GM13976 (cell line): ENCODE results near the gene CCDC83.

Source experiments
- DNase-seq: peaks from one replicate; pipeline ENCODE4 v3.0.0; 2012; ENCODE audit warnings: low spot score
- in situ Hi-C: fragments of 300-500 bp; cut with MboI; formaldehyde crosslinking; loops from one replicate; pipeline ENCODE4 v1.12.0; 2022; ENCODE audit warnings: low sequenced_read_pairs, mixed read lengths, inconsistent platforms; ENCODE audit not compliant: unreplicated experiment
- TF ChIP-seq, protein P1 (sequence below): IDR thresholded peaks from 2 replicates; pipeline ENCODE4 v1.5.1; 2012; ENCODE audit warnings: borderline replicate concordance, mild to moderate bottlenecking; ENCODE audit not compliant: insufficient read depth; ENCODE audit errors: extremely low read depth, missing control alignments, control extremely low read depth

CCDC83 gene

DNA sequence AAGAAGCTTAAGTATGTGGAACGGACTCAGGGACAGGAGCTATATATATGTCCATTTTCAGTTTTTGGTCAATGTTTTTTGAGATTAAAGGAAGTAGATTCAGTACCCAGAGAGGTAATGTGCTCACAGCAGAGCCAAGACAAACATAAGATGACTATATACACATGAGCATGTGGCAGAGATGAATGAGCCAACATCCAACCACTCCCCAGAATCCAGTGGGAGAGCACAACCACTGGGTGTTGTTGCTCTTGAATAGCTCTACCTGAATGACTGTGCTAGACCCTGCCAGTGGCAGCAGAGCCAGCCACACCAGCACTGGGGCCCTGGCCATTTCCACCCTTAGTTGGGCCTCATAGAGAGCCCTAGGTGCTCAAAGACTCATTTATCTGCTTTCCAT lies 33.5 kb upstream of the CCDC83 start:
- no peak for DNase-seq
- in situ Hi-C loops = no loop called here
- TF ChIP-seq, protein P1, sequence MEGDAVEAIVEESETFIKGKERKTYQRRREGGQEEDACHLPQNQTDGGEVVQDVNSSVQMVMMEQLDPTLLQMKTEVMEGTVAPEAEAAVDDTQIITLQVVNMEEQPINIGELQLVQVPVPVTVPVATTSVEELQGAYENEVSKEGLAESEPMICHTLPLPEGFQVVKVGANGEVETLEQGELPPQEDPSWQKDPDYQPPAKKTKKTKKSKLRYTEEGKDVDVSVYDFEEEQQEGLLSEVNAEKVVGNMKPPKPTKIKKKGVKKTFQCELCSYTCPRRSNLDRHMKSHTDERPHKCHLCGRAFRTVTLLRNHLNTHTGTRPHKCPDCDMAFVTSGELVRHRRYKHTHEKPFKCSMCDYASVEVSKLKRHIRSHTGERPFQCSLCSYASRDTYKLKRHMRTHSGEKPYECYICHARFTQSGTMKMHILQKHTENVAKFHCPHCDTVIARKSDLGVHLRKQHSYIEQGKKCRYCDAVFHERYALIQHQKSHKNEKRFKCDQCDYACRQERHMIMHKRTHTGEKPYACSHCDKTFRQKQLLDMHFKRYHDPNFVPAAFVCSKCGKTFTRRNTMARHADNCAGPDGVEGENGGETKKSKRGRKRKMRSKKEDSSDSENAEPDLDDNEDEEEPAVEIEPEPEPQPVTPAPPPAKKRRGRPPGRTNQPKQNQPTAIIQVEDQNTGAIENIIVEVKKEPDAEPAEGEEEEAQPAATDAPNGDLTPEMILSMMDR = no peak

DNA sequence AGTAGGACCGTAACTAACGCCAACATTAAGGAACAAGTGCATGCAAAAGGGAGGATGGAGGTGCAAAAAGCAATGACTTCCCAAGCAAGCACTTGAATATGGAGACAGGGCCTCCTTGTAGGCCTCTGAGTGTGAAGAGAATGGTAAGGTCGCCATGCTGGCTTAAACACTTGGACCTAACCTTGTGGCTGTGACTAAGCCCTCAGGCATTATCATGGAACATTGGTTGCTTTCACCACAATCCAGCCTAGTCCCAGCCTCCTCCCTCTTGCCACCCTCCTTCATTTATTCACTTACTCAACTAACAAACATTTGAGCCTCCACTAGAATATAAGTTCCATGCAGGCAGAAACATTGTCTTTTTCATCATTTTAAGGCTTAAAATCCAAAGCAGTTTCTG lies 32.4 kb upstream of the CCDC83 start:
- TF ChIP-seq, protein P1 = no peak
- no peak for DNase-seq
- in situ Hi-C loops = no loop called here

DNA sequence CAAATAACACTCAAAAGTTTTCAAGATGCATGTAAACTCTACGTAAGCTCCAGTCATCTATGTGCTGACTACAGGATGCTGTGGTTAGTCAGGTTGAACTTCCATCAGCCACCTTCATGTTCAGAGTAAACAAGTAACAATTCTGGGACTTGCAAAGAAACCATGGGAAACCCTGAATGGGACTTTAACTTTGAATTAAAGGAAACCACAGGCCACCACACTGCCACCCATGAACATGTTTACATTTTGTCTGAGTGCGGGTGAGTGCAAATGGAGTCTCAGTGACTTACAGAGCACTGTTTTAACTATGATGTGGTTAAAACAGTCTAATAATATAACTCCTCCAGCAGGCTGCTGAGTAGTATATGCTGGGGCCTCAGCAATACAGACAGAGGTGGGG lies 31.4 kb upstream of the CCDC83 start:
- in situ Hi-C loops = no loop called here
- TF ChIP-seq, protein P1 = no peak
- DNase-seq = no peak

DNA sequence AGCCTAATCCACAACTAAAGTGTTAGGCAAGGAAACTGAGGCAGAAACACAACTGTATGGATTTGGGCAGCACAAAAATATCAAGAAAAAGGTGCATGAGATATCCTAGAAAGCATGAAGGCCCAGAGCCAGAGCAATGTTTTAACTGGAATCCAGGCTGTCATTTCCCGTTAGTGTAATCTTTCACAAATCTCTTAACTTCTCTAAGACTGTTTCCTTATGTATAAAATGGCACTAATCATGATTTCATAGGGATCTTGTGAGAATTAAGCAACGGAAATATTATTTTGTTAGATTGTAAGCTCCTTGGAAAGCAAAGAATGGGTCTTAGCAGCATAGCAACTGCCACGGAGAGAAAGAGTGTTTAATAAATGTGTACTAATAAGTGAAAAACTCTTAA lies 29.6 kb upstream of the CCDC83 start:
- in situ Hi-C loops = no loop called here

DNA sequence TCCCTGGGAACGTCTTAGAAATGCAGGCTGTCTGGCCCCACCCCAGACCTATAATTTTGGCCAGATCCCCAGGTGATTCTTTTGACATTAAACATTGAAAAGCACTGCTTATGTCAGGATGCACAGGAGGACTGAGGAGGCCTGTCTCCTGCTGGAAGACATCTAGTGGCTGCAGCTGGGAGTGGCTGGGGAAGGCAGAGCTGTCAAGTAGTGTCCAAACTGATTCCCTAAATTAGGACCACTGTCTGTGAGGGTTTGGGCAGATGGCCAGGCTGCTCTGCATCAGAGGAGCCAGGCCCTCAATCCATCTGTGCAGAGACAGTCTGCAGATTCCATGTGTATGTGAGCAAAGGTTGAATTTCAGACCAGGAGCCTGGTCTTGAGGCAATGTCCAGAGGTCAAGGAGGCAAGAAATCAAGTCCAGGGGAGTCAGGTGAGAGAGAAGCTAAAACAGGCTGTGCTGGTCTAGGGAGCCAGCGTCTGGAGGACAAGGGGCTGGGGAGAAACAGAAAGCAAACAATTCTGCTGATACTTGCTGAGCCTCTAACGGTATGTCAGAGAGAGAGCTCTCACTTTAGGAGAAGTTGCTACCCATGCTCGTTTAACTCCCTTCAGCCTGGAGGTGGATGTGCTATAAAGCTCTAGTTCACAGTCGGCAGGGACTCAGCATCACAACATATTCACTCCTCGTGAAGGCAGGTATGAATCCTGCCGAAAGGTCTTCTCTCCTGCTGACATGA lies 28.9 kb upstream of the CCDC83 start:
- no peak for DNase-seq
- in situ Hi-C loops = no loop called here
- TF ChIP-seq, protein P1 = peak; percentile 33

More for the DNA sequence above, 29.6 kb upstream of the CCDC83 start:
- DNase-seq = no peak
- TF ChIP-seq, protein P1 = no peak

DNA sequence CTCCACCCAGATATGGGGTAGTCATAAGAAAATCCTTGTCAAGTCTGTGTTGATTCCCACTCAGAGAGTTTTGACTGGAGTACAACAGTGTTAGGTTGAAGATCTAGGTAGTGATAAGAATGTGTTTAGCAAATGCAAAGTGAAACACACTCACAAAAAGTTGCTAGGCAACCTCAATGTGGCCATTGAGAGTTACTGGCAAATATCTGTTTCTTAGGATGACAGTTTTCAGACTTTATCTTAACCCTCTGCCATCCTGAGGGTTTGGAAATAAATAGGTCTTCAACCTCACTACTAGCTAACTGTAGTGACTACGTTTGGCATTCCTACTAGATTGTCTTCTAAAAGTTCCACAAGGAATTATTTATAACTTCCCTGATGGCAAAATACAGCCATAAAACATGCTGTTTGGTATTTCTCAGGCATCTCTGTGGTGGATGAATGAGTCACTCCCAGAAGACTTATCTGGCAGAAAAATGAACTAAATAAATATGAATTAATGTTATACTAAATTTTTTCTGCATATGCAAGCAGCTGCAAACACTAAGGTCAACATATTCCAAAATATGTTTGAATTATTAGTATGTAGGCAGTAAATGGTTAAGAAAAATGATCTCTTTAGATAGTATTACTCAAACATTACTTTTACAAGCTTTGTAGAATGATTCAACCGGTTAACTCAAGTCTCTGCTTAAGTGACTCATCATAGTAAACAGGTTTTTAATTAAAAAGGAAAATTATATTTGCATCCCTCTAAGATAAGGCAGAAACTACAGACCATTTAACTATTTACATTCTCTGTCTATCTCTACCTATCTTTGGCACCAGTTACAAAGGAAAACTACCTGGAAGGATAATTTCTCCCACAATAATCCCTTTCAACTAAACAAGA lies 27.2 kb upstream of the CCDC83 start:
- TF ChIP-seq, protein P1 = no peak
- no peak for DNase-seq
- in situ Hi-C loops = no loop called here
